Fibroblast of mammary gland (primary cell): ENCODE results near the gene GSG1.
"Not testable (repeated sequence)": the region's sequence is repeated elsewhere in the genome, so short reads cannot be mapped to it uniquely, and the experiment has no call there.

Experiments used
- DNase-seq: peaks from one replicate; pipeline ENCODE4 v3.0.0-alpha.2; 2010; ENCODE audit warnings: low read depth
- H3K4me3 ChIP-seq: 2 replicates; pipeline ENCODE4 v1.5.1; 2011; ENCODE audit warnings: low read depth, mild to moderate bottlenecking, low read length, moderate library complexity; ENCODE audit not compliant: control insufficient read depth
- CTCF ChIP-seq: conservative IDR thresholded peaks from 2 replicates; pipeline ENCODE4 v1.5.1; 2011; ENCODE audit warnings: low read depth, low read length, inconsistent platforms; ENCODE audit not compliant: control insufficient read depth, insufficient read depth

GSG1 gene

GRCh38 chr12:13088496-13088895 is 15.0 kb downstream of the GSG1 start:
- DNase-seq, result no peak
- no peak for TF ChIP-seq CTCF
- no peak overlapping the region for H3K4me3 ChIP-seq

GRCh38 chr12:13087766-13088165 is 15.7 kb downstream of the GSG1 start:
- DNase-seq, result no peak
- H3K4me3 ChIP-seq, result no peak overlapping the region
- no peak for TF ChIP-seq CTCF

- no peak for TF ChIP-seq CTCF
- DNase-seq, result no peak
- H3K4me3 ChIP-seq, result no peak overlapping the region
Measured at GRCh38 chr12:13085968-13086686, 17.3 kb downstream of the GSG1 start.

- H3K4me3 ChIP-seq, result no peak overlapping the region
- TF ChIP-seq CTCF, result no peak
- DNase-seq, result no peak
Measured at GRCh38 chr12:13084898-13085640, 18.4 kb downstream of the GSG1 start.

- not testable (repeated sequence) for DNase-seq, H3K4me3 ChIP-seq
Measured at GRCh38 chr12:13083638-13084037, 19.8 kb downstream of the GSG1 start.

- no peak overlapping the region for H3K4me3 ChIP-seq
- DNase-seq, result no peak
- TF ChIP-seq CTCF, result no peak
Measured at GRCh38 chr12:13082861-13083260, 20.6 kb downstream of the GSG1 start.

GRCh38 chr12:13080266-13080665 is 23.2 kb downstream of the GSG1 start:
- H3K4me3 ChIP-seq, result no peak overlapping the region
- no peak for DNase-seq
- TF ChIP-seq CTCF, result no peak
